GM13977 (cell line): ENCODE results near the gene DOLPP1.

ENCODE experiments used
- DNase-seq: peaks from one replicate; pipeline ENCODE4 v3.0.0; 2012; ENCODE audit warnings: low spot score
- CTCF ChIP-seq: IDR thresholded peaks from 2 replicates; pipeline ENCODE4 v1.5.1; 2012; ENCODE audit warnings: mild to moderate bottlenecking, control low read depth; ENCODE audit not compliant: insufficient read depth; ENCODE audit errors: extremely low read depth, missing control alignments
- in situ Hi-C: fragments of 300-500 bp; cut with MboI; formaldehyde crosslinking; loops from one replicate; pipeline ENCODE4 v1.12.0; 2022; ENCODE audit warnings: low sequenced_read_pairs, low pct_unique_long_range_greater_than_20kb, mixed read lengths, inconsistent platforms; ENCODE audit not compliant: unreplicated experiment

The DOLPP1 gene

GRCh38 chr9:129105857-129106694 is 25.2 kb downstream of the DOLPP1 start:
- no peak for TF ChIP-seq CTCF
- in situ Hi-C loops = no loop called here
- no peak for DNase-seq

- in situ Hi-C loops = no loop called here
- no peak for DNase-seq
- no peak for TF ChIP-seq CTCF
Measured at GRCh38 chr9:129107651-129108050, 26.7 kb downstream of the DOLPP1 start.

GRCh38 chr9:129108083-129108804 is 27.3 kb downstream of the DOLPP1 start:
- in situ Hi-C loops = no loop called here
- no peak for TF ChIP-seq CTCF
- no peak for DNase-seq

GRCh38 chr9:129108805-129109536 is 28.1 kb downstream of the DOLPP1 start:
- TF ChIP-seq CTCF = no peak
- DNase-seq = no peak
- in situ Hi-C loops = no loop called here

- DNase-seq = no peak
- TF ChIP-seq CTCF = no peak
- in situ Hi-C loops = no loop called here
Measured at GRCh38 chr9:129109537-129109903, 28.6 kb downstream of the DOLPP1 start.

GRCh38 chr9:129109952-129110739 is 29.2 kb downstream of the DOLPP1 start:
- in situ Hi-C loops = no loop called here
- DNase-seq = no peak
- no peak for TF ChIP-seq CTCF
